Erythroblast (primary cell): ENCODE measurements around the gene DR1.

Experiments used
- GATA1 ChIP-seq: IDR thresholded peaks from 2 replicates; pipeline ENCODE4 v1.6.1; 2011; ENCODE audit warnings: low read depth, mild to moderate bottlenecking, control low read depth, low read length, moderate library complexity
- POLR2A ChIP-seq: IDR thresholded peaks from 2 replicates; pipeline ENCODE4 v1.6.1; 2011; ENCODE audit warnings: mild to moderate bottlenecking, low read length

DNA sequence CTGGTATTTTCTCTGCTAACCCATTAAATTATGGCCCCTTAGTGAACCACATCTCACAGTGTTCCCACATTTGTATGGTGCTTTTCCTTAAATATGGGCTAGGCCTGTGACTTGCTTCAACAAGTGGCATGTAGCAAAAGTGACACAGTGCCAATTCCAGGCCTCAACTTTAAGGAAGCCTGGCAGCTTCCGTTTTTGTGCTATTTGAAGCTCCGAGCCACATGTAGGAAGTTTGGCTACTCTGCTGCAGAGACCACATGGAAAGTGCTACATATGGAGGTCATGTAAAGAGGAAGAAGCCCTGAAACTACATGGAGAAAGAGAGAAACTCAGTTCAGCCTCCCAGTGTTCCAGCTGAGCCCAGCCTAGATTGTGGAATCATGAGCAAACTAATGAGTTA is 28.5 kb upstream of the DR1 start:
- TF ChIP-seq POLR2A (no peak), GATA1 (no peak)
